ENCODE results near the gene CEACAM8.
"Not testable (repeated sequence)": the region's sequence is repeated elsewhere in the genome, so short reads cannot be mapped to it uniquely, and the experiment has no call there.

Gene CEACAM8

DNA sequence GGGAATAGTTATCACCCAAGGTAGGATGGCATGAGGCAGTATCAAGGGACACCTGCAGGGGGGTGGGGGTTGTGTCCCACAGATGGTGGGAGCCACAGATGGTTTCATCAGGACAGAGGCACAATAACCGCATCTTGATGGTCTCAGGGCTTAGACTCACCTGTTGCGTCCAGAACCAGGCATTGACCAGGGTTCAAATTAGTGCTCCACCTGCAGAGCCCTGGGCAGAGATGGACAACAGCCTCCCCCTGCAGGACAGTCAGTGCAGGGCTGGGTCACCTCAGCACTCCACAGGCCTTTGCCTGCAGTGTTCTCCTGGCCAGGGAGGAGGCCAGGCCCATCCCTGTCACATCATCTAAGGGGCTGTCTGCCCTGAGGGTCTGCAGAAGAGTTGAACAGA, 51.9 kb downstream of the CEACAM8 start:
- DNase-seq (ENCODE audit: low read depth), result no peak

DNA sequence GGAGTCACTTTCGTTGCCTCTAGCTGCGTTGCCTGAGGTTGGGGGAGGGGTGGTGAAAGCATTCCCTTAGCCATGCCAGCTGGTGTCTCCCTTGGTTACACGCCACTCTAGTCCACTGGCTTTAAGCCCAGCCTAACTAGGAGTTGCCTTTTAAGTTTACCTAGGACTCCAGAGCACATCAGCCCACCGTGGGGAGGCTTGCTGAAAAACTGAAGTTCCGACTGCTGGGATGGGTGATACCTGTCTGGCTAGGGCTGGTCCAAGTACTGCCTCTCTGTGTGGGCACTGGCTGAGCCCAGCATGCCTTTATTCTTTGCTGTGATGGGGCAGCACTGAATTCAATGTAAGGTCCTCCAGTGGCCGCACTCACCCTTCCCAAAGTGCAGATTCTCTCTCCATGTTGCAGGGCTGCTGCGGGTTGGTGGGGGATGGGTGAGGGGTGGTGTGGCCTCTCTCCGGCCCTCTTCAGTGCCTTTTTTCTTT, 54.6 kb downstream of the CEACAM8 start:
- no peak for DNase-seq (ENCODE audit: low read depth)

DNA sequence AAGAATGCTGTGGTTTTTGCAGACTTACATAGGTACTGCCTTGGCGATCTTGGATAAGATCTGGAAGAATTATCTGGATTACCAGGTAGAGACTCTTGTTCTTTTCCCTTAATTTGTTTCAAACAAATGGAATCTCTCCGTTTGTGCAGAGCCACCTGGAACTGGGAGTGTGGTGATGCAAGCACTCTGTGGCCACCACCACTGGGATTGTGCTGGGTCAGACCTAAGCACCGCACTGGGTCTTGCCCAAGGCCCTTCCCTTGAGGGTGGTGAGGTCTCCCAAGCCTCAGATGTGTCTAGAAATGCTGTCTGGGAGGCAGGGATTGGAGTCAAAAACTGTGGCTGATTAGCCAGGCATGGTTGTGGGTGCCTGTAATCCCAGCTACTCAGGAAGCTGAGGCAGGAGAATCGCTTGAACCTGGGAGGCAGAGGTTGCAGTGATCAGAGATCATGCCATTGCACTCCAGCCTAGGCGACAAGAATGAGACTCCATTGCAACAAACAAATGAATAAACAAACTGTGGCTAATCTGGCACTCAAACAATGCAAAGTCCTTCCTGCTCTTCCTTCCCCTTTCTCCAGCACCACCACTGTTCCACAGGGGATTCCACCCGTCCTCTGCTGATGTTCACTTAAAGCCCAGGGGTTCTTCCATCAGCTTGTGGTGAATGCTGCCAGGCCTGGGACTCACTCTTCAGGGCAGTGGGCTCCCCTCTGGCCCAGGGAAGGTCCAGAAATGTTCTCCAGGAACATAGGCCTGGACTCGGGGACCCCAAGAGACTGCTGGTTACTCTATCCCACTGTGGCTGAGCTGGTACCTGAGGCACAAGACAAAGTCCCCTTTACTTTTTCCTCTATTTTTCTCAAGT, 55.6 kb downstream of the CEACAM8 start:
- no peak for DNase-seq (ENCODE audit: low read depth)

DNA sequence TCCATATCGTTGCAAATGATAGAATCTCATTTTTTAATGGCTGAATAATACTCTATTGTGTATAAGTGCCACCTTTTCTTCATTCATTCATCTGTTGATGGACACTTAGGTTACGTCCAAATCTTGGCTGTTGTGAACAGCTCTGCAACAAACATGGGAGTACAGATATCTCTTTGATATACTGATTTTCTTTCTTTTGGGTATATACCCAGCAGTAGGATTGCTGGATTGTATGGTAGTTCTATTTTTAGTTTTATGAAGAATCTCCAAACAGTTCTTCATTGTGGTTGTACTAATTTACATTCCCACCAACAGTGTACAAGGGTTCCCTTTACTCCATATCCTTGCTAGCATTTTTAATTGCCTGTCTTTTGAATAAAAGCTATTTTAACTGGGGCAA, 59.4 kb downstream of the CEACAM8 start:
- DNase-seq (ENCODE audit: low read depth), result not testable (repeated sequence)

GRCh38 chr19:42534391-42534790, 60.3 kb downstream of the CEACAM8 start:
- DNase-seq (ENCODE audit: low read depth), result no peak

GRCh38 chr19:42532891-42533290, 61.8 kb downstream of the CEACAM8 start:
- DNase-seq (ENCODE audit: low read depth), result no peak

DNA sequence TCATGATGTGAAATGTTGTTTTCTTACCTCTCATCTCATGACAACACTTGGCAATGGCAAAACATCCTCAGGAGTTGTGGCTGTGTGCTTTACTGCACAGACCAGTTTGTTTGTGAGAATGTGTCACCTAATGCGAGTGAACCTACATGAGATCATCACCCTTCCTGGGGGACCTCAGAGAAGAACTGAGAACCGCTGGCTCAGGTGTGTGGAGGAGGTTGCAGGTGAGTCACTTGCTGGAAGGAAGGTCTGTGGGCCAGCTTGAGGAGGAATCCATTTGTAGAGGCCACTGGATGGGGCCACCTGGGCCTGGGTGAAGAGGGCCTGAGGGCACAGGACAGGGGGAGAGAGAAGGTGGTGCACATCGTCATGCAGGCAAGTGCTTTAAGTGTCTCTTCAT, 63.4 kb downstream of the CEACAM8 start:
- no peak for DNase-seq (ENCODE audit: low read depth)

Measured in stromal cell of bone marrow (primary cell).